Right ventricle myocardium superior (tissue), 1 donor: ENCODE measurements around the gene ILKAP. TPM values are rescaled to one million over a fixed set of nuclear protein-coding genes. Genes with fewer than 3 reads are reported as not detected.
A peak's percentile ranks its signal among the peaks of the same experiment; 100 is the strongest.

Source experiments
- ATAC-seq: fragments of 200-7000 bp; cut with Tn5 transposase; one replicate; pipeline ENCODE4 v1.9.1; 2020; ENCODE audit warnings: mild to moderate bottlenecking; ENCODE audit not compliant: poor library complexity
- DNase-seq: peaks from one replicate; pipeline ENCODE4 v3.0.0-alpha.2; 2020
- intact Hi-C: fragments of 100-400 bp; cut with DNase I; formaldehyde crosslinking; loops from one replicate; pipeline ENCODE4 v1.11.2; 2022
- total RNA-seq: library from RNA; stranded (reverse); fragmentation: NEBNext Ultra II Directional; extraction: Animal tissue kit (Norgen Biotek cat#: 25700); gene quantifications from one replicate; pipeline ENCODE4 v1.2.1, GENCODE V29; 2021
- donor health status: DM: no; HTN: yes; CAD: no; lungs with severe emphysema.

ILKAP gene
- total RNA-seq, 1 donor from 2014 or later = 23.8 TPM

DNA sequence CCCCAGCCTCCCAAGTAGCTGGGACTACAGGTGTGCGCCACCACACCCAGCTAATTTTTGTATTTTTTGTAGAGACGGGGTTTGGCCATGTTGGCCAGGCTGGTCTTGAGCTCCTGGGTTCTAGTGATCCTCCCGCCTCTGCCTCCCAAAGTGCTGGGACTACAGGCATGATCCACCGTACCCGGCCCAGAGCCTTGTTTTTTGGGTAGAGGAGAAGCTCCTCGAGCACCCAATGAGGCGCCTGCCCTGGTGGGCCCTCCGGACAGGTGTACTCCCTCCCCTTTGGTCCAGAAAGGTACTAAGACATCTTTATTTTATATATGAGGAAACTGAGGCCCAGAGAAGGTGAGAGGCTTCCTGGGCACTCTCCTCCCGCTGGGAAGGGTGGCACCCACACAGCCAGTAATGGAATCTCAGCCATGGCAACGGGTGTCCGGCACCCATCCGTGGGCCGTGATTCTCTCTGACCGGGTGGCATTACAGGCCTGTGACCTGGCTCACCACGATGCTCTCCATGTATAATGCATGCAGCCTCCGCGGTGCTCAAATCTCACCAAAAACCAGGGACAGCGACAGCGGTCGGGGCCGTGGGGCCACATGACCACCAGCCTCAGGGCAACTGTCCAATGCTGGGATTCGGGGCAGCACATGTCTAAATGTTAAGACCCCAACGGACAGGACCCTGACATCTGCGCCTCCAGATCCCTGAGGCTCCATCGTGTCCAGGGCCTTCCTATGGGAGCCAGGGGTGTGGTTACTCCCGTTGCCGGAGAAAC, 81.8 kb downstream of the ILKAP start:
- no peak for ATAC-seq
- DNase-seq = peak; percentile 37
- intact Hi-C loops = no loop called here

DNA sequence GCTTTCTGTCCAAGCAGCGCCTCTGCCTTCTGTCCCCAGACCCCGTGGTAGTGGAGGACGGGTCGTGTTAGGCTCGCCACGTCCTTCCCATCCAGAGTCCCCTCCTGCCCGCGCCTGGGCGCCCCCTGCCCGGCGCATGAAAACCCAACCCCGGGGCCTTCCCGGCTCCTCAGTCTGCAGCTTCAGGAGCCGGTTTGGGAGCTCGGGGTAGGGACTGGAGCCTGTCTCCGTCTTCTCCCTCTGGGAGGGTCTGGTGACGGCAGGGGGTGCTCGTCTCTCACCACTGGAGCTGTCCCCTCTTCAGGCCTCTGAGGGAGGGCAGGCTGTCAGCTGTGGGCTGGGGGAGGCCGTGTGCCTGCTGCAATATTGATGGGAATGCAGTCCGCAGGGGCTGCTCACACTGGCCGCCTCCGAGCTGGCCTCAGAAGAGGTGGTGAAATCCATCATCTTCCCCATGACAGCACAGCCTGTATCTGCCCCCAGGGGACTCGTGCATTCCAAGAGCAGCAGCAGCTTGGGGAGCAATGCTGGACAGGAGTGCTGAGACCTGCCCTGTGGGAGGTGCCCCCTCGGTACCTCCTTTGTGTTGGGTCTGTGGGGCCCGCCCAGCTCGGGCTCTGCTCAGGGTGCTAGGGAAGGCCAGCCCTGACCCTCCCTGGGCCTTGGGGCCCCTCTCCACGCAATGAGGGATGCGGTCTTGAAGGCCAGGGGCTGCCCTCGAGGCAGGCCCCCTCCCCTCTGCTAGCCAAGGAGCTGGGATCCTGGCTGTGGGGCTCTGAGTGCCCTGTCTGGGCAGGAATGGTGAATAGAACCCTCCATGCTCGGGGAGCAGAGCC, 82.8 kb downstream of the ILKAP start:
- intact Hi-C loops = no loop called here
- peak; percentile 49 for DNase-seq
- peak; percentile 69 for ATAC-seq

Other genes starting within 250 kb of the ILKAP start
- gene UBE2F, start 236.7 kb downstream of the ILKAP start, total RNA-seq = 65.1 TPM
- 8.6 TPM for gene SCLY, start 142.7 kb downstream of the ILKAP start, total RNA-seq
- not detected for gene ESPNL, start 103.4 kb downstream of the ILKAP start, total RNA-seq
- gene KLHL30, start 65.0 kb downstream of the ILKAP start, total RNA-seq = 20.0 TPM
- gene ERFE, start 44.7 kb downstream of the ILKAP start, total RNA-seq = not detected
- 2.5 TPM for gene HES6, start 36.3 kb upstream of the ILKAP start, total RNA-seq
- 3.6 TPM for gene PER2, start 84.9 kb upstream of the ILKAP start, total RNA-seq
- 13.6 TPM for gene TRAF3IP1, start 116.8 kb upstream of the ILKAP start, total RNA-seq
- 69.8 TPM for gene ASB1, start 223.2 kb upstream of the ILKAP start, total RNA-seq